Measurements from ENCODE around the gene UGT1A1.

GRCh38 chr2:233761040-233761769 lies 1.1 kb downstream of the UGT1A1 start:
- TF ChIP-seq, protein P1, sequence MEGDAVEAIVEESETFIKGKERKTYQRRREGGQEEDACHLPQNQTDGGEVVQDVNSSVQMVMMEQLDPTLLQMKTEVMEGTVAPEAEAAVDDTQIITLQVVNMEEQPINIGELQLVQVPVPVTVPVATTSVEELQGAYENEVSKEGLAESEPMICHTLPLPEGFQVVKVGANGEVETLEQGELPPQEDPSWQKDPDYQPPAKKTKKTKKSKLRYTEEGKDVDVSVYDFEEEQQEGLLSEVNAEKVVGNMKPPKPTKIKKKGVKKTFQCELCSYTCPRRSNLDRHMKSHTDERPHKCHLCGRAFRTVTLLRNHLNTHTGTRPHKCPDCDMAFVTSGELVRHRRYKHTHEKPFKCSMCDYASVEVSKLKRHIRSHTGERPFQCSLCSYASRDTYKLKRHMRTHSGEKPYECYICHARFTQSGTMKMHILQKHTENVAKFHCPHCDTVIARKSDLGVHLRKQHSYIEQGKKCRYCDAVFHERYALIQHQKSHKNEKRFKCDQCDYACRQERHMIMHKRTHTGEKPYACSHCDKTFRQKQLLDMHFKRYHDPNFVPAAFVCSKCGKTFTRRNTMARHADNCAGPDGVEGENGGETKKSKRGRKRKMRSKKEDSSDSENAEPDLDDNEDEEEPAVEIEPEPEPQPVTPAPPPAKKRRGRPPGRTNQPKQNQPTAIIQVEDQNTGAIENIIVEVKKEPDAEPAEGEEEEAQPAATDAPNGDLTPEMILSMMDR (IDR thresholded peaks at IDR 0.05 in 2 of 3, conservative IDR thresholded peaks at IDR 0.05 in 1 of 3; ENCODE audit: borderline replicate concordance in 1 of 3, insufficient read depth in 1 of 3, low read depth in 2 of 3, low read length in 2 of 3) = no peak
- TF ChIP-seq POLR2A (IDR thresholded peaks at IDR 0.05; ENCODE audit: borderline replicate concordance, extremely low read depth, insufficient read depth, insufficient read length) (no peak), EGR1 (IDR thresholded peaks at IDR 0.05; ENCODE audit: low read depth) (no peak), ZFX (IDR thresholded peaks at IDR 0.05) (no peak), SP1 (IDR thresholded peaks at IDR 0.05; ENCODE audit: low read depth) (no peak)
